Vagina (tissue), 2 donors: Measurements from ENCODE around the gene IL1RL1.

Experiments
- POLR2A ChIP-seq, 2 donors: fragments of 450-650 bp; IDR thresholded peaks; one replicate each; pipeline ENCODE4 v1.6.1; 2017; ENCODE audit warnings: antibody characterized with exemption in 2 of 2, mild to moderate bottlenecking in 2 of 2, moderate library complexity in 2 of 2
- POLR2AphosphoS5 ChIP-seq, 2 donors: sonication (generic); formaldehyde crosslinking; IDR thresholded peaks; one replicate each; pipeline ENCODE4 v1.9.0; 2017; ENCODE audit warnings: antibody characterized with exemption in 2 of 2, mild to moderate bottlenecking in 2 of 2, low read depth in 1 of 2; ENCODE audit not compliant: insufficient read depth in 1 of 2
- TF ChIP-seq, protein P1 (sequence below), 3 experiments: fragments of 450-650 bp in 2 of 3; fragments of 200-600 bp in 1 of 3; sonication (generic) in 1 of 3; IDR thresholded peaks; one replicate each; pipeline ENCODE4 v1.5.1; 2017 to 2019; ENCODE audit warnings: antibody characterized with exemption in 3 of 3, mild to moderate bottlenecking in 2 of 3, moderate library complexity in 2 of 3

- TF ChIP-seq, protein P1, sequence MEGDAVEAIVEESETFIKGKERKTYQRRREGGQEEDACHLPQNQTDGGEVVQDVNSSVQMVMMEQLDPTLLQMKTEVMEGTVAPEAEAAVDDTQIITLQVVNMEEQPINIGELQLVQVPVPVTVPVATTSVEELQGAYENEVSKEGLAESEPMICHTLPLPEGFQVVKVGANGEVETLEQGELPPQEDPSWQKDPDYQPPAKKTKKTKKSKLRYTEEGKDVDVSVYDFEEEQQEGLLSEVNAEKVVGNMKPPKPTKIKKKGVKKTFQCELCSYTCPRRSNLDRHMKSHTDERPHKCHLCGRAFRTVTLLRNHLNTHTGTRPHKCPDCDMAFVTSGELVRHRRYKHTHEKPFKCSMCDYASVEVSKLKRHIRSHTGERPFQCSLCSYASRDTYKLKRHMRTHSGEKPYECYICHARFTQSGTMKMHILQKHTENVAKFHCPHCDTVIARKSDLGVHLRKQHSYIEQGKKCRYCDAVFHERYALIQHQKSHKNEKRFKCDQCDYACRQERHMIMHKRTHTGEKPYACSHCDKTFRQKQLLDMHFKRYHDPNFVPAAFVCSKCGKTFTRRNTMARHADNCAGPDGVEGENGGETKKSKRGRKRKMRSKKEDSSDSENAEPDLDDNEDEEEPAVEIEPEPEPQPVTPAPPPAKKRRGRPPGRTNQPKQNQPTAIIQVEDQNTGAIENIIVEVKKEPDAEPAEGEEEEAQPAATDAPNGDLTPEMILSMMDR (IDR thresholded peaks at IDR 0.05) = no peak
- TF ChIP-seq POLR2A (IDR thresholded peaks at IDR 0.05) (no peak), POLR2AphosphoS5 (IDR thresholded peaks at IDR 0.05; ENCODE audit: insufficient read depth in 1 of 2, low read depth in 1 of 2) (no peak)
Measured at GRCh38 chr2:102356741-102357140, 45.4 kb downstream of the IL1RL1 start.
